OCI-LY7 (cell line): ENCODE data around the gene ADISSP. TPM values are rescaled to one million over a fixed set of nuclear protein-coding genes. Genes with fewer than 3 reads are reported as not detected.

Experiments used
- BruUV-seq: library from RNA; stranded (reverse); fragments of 400-500 nt; replicated peaks from 2 replicates; lab custom pipeline; 2021; lab: Mats Ljungman, UMichigan
- CTCF ChIA-PET: fragments of 300-600 bp; sonication (Branson Sonifier 250); formaldehyde crosslinking; loops from one replicate; lab custom pipeline; 2022; ENCODE audit warnings: antibody characterized with exemption; ENCODE audit not compliant: unreplicated experiment; lab: Charles Lee
- POLR2A ChIA-PET: fragments of 300-600 bp; sonication (Branson Sonifier 250); formaldehyde crosslinking; loops from one replicate; lab custom pipeline; 2022; ENCODE audit warnings: antibody characterized with exemption; lab: Charles Lee
- DNase-seq: peaks from one replicate; pipeline ENCODE4 v3.0.0-alpha.2; 2015; ENCODE audit warnings: low spot score
- H2AFZ ChIP-seq: fragments of 200-600 bp; sonication (generic), shearing (Covaris generic); 2 replicates; pipeline ENCODE4 v1.6.1; 2014; ENCODE audit warnings: mild to moderate bottlenecking, antibody characterized with exemption, low read length, moderate library complexity
- H3K27ac ChIP-seq: fragments of 200-600 bp; sonication (generic); 2 replicates; pipeline ENCODE4 v1.5.1; 2014; ENCODE audit warnings: mixed run types, low read depth, mild to moderate bottlenecking, moderate library complexity, low read length, inconsistent platforms; ENCODE audit not compliant: poor library complexity, severe bottlenecking
- H3K36me3 ChIP-seq: fragments of 200-600 bp; sonication (generic); 2 replicates; pipeline ENCODE4 v1.6.1; 2014; ENCODE audit warnings: mild to moderate bottlenecking, antibody characterized with exemption, low read length, moderate library complexity, mixed read lengths; ENCODE audit not compliant: insufficient read depth
- H3K4me1 ChIP-seq: fragments of 200-600 bp; sonication (generic); 2 replicates; pipeline ENCODE4 v1.5.1; 2014; ENCODE audit warnings: mild to moderate bottlenecking, low read length; ENCODE audit not compliant: insufficient read depth, poor library complexity, severe bottlenecking
- H3K4me2 ChIP-seq: fragments of 200-600 bp; sonication (generic); 2 replicates; pipeline ENCODE4 v1.6.1; 2014; ENCODE audit warnings: mild to moderate bottlenecking, low read length
- H3K4me3 ChIP-seq: fragments of 200-600 bp; sonication (generic); 2 replicates; pipeline ENCODE4 v1.5.1; 2014; ENCODE audit warnings: mild to moderate bottlenecking, low read depth, low read length; ENCODE audit not compliant: poor library complexity, severe bottlenecking
- H3K79me2 ChIP-seq: fragments of 200-600 bp; sonication (generic); 2 replicates; pipeline ENCODE4 v1.6.1; 2016; ENCODE audit warnings: low read depth, mild to moderate bottlenecking, low read length, moderate library complexity, mixed read lengths; ENCODE audit not compliant: insufficient read depth
- H3K9me2 ChIP-seq: fragments of 200-600 bp; sonication (generic); 2 replicates; pipeline ENCODE4 v1.6.1; 2016; ENCODE audit warnings: mild to moderate bottlenecking, low read length, mixed read lengths; ENCODE audit not compliant: insufficient read depth
- H3K9me3 ChIP-seq: fragments of 200-600 bp; sonication (generic); 2 replicates; pipeline ENCODE4 v1.6.1; 2014; ENCODE audit warnings: mild to moderate bottlenecking, mixed run types, low read length, mixed read lengths
- H4K20me1 ChIP-seq: fragments of 200-600 bp; sonication (generic); 2 replicates; pipeline ENCODE4 v1.6.1; 2014; ENCODE audit warnings: mild to moderate bottlenecking, antibody characterized with exemption, low read length, moderate library complexity, mixed read lengths; ENCODE audit not compliant: insufficient read depth
- EZH2phosphoT487 ChIP-seq: fragments of 200-600 bp; sonication (generic); IDR thresholded peaks from 2 replicates; pipeline ENCODE4 v1.6.1; 2018; ENCODE audit warnings: low read depth, borderline replicate concordance, mild to moderate bottlenecking, mixed run types, antibody characterized with exemption, low read length, moderate library complexity, mixed read lengths
- intact Hi-C: fragments of 100-400 bp; cut with micrococcal nuclease; formaldehyde crosslinking; loops from one replicate; pipeline ENCODE4 v1.10.0; 2022; ENCODE audit not compliant: unreplicated experiment
- total RNA-seq, 2 experiments: library from RNA; depleted of rRNA in 1 of 2; stranded (reverse); fragments of >200 nt in 1 of 2; shearing (Covaris generic) in 1 of 2; gene quantifications; 2 replicates each; pipeline ENCODE4 v1.2.3, GENCODE V29; 2014 to 2022
- TF ChIP-seq, protein P1 (sequence below): fragments of 200-600 bp; sonication (generic); conservative IDR thresholded peaks from 2 replicates; pipeline ENCODE4 v1.5.1; 2014; ENCODE audit warnings: mild to moderate bottlenecking, antibody characterized with exemption, low read length, moderate library complexity, mixed read lengths

ADISSP gene
- total RNA-seq, 2 experiments from 2014 or later, result 64.4 to 66.7 TPM

- Histone ChIP-seq H2AFZ (no peak overlapping the region), H3K79me2 (no peaks in the 10 kb centered on the region), H3K4me2 (no peak overlapping the region), H3K27ac (no peak overlapping the region), H3K9me2 (no peaks in the 10 kb centered on the region), H3K36me3 (no peaks in the 10 kb centered on the region), H3K9me3 (no peaks in the 10 kb centered on the region), H3K4me3 (no peak overlapping the region), H3K4me1 (peaks cover 13% of the 10 kb centered on the region), H4K20me1 (no peaks in the 10 kb centered on the region)
- no peak for DNase-seq
- ChIA-PET POLR2A (interaction anchor here (0.6 to 1.0 kb wide), 4 partner anchors 23 to 468 kb away, joined by 3 to 6 read pairs (median 3); no protein-coding TSS in a partner anchor), CTCF (no interaction called here)
- TF ChIP-seq, protein P1, sequence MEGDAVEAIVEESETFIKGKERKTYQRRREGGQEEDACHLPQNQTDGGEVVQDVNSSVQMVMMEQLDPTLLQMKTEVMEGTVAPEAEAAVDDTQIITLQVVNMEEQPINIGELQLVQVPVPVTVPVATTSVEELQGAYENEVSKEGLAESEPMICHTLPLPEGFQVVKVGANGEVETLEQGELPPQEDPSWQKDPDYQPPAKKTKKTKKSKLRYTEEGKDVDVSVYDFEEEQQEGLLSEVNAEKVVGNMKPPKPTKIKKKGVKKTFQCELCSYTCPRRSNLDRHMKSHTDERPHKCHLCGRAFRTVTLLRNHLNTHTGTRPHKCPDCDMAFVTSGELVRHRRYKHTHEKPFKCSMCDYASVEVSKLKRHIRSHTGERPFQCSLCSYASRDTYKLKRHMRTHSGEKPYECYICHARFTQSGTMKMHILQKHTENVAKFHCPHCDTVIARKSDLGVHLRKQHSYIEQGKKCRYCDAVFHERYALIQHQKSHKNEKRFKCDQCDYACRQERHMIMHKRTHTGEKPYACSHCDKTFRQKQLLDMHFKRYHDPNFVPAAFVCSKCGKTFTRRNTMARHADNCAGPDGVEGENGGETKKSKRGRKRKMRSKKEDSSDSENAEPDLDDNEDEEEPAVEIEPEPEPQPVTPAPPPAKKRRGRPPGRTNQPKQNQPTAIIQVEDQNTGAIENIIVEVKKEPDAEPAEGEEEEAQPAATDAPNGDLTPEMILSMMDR, result no peak
- no peak for TF ChIP-seq EZH2phosphoT487
- intact Hi-C loops, result no loop called here
- BruUV-seq, result no TSS peak
These were observed 45.6 kb downstream of the ADISSP start for GRCh38 chr20:3721912-3722311.

DNA sequence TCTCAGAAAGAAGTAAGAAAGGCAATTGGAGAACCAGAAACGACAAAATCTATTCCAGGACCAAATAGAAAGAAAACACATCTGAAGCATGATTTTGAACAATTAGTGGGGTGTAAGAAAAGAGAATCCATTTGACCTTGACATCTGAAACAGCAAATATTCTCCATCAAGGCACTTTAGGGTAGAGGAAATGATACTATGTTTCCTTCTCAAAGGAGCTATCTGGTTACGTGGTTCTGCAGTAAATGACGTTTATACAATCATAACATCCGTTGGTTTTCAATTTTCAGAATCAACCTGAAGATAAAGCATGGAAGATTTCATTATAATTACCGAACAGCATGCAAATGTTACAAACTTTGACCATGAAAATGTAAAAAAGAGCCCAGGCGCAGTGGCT lies 46.9 kb downstream of the ADISSP start:
- no peaks in the 10 kb centered on the region for H4K20me1 ChIP-seq
- no TSS peak for BruUV-seq
- DNase-seq, result no peak
- peaks cover 13% of the 10 kb centered on the region for H3K4me1 ChIP-seq
- TF ChIP-seq EZH2phosphoT487, result no peak
- TF ChIP-seq, protein P1, result no peak
- no peaks in the 10 kb centered on the region for H3K36me3 ChIP-seq
- intact Hi-C loops, result loop anchor here (1.0 kb wide), 1 partner anchor 48 kb away; no protein-coding TSS in a partner anchor
- no peak overlapping the region for H3K4me3 ChIP-seq
- H2AFZ ChIP-seq, result no peak overlapping the region
- peak overlapping the region; percentile 41 for H3K27ac ChIP-seq
- peak overlapping the region; percentile 35; the same call in 1 of the 2 replicates for H3K4me2 ChIP-seq
- H3K79me2 ChIP-seq, result no peaks in the 10 kb centered on the region
- no peaks in the 10 kb centered on the region for H3K9me3 ChIP-seq
- POLR2A ChIA-PET, result interaction anchor here (1.3 kb wide), 1 partner anchor 47 kb away, joined by 5 read pairs; the partner anchor contains the start of gene ADISSP
- H3K9me2 ChIP-seq, result no peaks in the 10 kb centered on the region
- CTCF ChIA-PET, result no interaction called here

DNA sequence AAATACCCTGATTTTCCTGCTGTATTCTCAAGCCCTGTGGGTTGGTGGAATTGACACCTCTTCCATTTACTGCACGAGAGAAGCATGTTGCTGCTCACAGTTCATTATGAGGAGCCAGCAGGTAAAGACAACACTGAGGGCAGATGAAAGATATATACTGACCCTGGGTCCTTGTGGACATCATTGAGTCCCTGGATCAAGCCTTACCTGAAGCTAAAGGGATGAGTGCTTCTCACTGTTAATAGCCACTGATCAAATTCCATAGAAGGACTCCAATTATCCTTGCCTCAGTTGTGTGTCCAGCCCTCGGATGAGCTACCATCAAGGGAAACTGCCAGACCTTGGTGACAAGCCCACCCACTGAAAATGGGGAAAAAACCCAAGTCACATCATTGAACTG lies 47.5 kb downstream of the ADISSP start:
- no peaks in the 10 kb centered on the region for H3K9me3 ChIP-seq
- no peak overlapping the region for H3K4me3 ChIP-seq
- no peaks in the 10 kb centered on the region for H3K79me2 ChIP-seq
- CTCF ChIA-PET, result interaction anchor here (0.8 kb wide), 1 partner anchor 35 kb away, joined by 3 read pairs; no protein-coding TSS in a partner anchor
- no peak overlapping the region for H2AFZ ChIP-seq
- peaks cover 13% of the 10 kb centered on the region for H3K4me1 ChIP-seq
- no peak for DNase-seq
- intact Hi-C loops, result loop anchor here (1.0 kb wide), 1 partner anchor 48 kb away; no protein-coding TSS in a partner anchor
- no peaks in the 10 kb centered on the region for H4K20me1 ChIP-seq
- TF ChIP-seq, protein P1, result no peak
- no peak for TF ChIP-seq EZH2phosphoT487
- no peaks in the 10 kb centered on the region for H3K9me2 ChIP-seq
- no TSS peak for BruUV-seq
- POLR2A ChIA-PET, result interaction anchor here (0.6 to 1.3 kb wide), 2 partner anchors 47 to 67 kb away, joined by 3 to 5 read pairs; partner anchors contain the start of gene ADISSP
- peak overlapping the region; percentile 35; the same call in 1 of the 2 replicates for H3K4me2 ChIP-seq
- peak overlapping the region; percentile 5 for H3K27ac ChIP-seq
- no peaks in the 10 kb centered on the region for H3K36me3 ChIP-seq
